H1 (cell line): ENCODE measurements around the gene GNG11. TPM values are rescaled to one million over a fixed set of nuclear protein-coding genes. Genes with fewer than 3 reads are reported as not detected.

Experiments
- CTCF ChIA-PET: fragments of 300-600 bp; sonication (Branson Sonifier 250); formaldehyde crosslinking; loops from one replicate; lab custom pipeline; 2021; ENCODE audit not compliant: partially characterized antibody; lab: Charles Lee
- POLR2A ChIA-PET: fragments of 300-600 bp; sonication (Branson Sonifier 250); formaldehyde crosslinking; loops from one replicate; lab custom pipeline; 2021; ENCODE audit warnings: inconsistent platforms; ENCODE audit not compliant: partially characterized antibody; lab: Charles Lee
- DNase-seq, 2 experiments: peaks; one replicate each; pipeline versions ENCODE4 v3.0.0 to v3.0.0-alpha.2; 2010 to 2022; ENCODE audit warnings: low spot score in 2 of 2, low read depth in 1 of 2, mixed read lengths in 1 of 2
- FAIRE-seq: peaks from 2 replicates; lab custom pipeline; 2011; peaks lifted over from hg19 to GRCh38; lab: Jason Lieb, UNC
- H2AFZ ChIP-seq: 2 replicates; pipeline ENCODE4 v1.8.1; 2012; ENCODE audit warnings: low read length, inconsistent platforms
- H2AK5ac ChIP-seq: 2 replicates; pipeline ENCODE4 v1.6.1; 2013; ENCODE audit warnings: low read depth, low read length
- H2BK120ac ChIP-seq: replicated peaks from 2 replicates; pipeline ENCODE3; 2013; ENCODE audit warnings: low read depth, low read length, inconsistent platforms
- H2BK12ac ChIP-seq: 2 replicates; pipeline ENCODE4 v1.6.1; 2013; ENCODE audit warnings: low read depth, low read length
- H2BK15ac ChIP-seq: 2 replicates; pipeline ENCODE4 v1.6.1; 2013; ENCODE audit warnings: low read length
- H2BK20ac ChIP-seq: 2 replicates; pipeline ENCODE4 v1.6.1; 2013; ENCODE audit warnings: low read length
- H2BK5ac ChIP-seq: 2 replicates; pipeline ENCODE4 v1.6.1; 2013; ENCODE audit warnings: low read depth, low read length
- H3K14ac ChIP-seq: 2 replicates; pipeline ENCODE4 v1.6.1; 2013; ENCODE audit warnings: inconsistent platforms; ENCODE audit not compliant: insufficient read length
- H3K18ac ChIP-seq: 2 replicates; pipeline ENCODE4 v1.6.1; 2013; ENCODE audit warnings: low read length; ENCODE audit errors: extremely low read depth
- H3K23ac ChIP-seq: 2 replicates; pipeline ENCODE4 v1.6.1; 2013; ENCODE audit warnings: inconsistent platforms; ENCODE audit not compliant: insufficient read length
- H3K23me2 ChIP-seq: 2 replicates; pipeline ENCODE4 v1.6.1; 2013; ENCODE audit warnings: low read depth, low read length
- H3K27ac ChIP-seq: 2 replicates; pipeline ENCODE4 v1.6.1; 2011; ENCODE audit warnings: low read depth, low read length, inconsistent platforms
- H3K27me3 ChIP-seq, 4 experiments: replicated peaks in 1 of 4; 1 replicate in 1 of 4; 2 replicates in 3 of 4; pipeline versions ENCODE4 v1.6.1 to v1.8.1; 2011 to 2013; ENCODE audit warnings: low read length in 3 of 4, mild to moderate bottlenecking in 3 of 4, inconsistent platforms in 2 of 4, mixed read lengths in 2 of 4, moderate library complexity in 1 of 4; ENCODE audit not compliant: control insufficient read depth in 3 of 4, insufficient read depth in 3 of 4; ENCODE audit errors: extremely low read depth in 1 of 4
- H3K36me3 ChIP-seq, 4 experiments: 2 replicates each; pipeline versions ENCODE4 v1.6.1 to v1.8.1; 2011 to 2013; ENCODE audit warnings: mild to moderate bottlenecking in 4 of 4, low read length in 3 of 4, moderate library complexity in 2 of 4, control low read depth in 1 of 4, inconsistent platforms in 1 of 4; ENCODE audit not compliant: insufficient read depth in 4 of 4, control insufficient read depth in 2 of 4
- H3K4ac ChIP-seq: replicated peaks from 2 replicates; pipeline ENCODE3; 2013; ENCODE audit warnings: low read length, low read depth, mixed read lengths, inconsistent platforms; ENCODE audit not compliant: insufficient read length
- H3K4me1 ChIP-seq, 4 experiments: replicated peaks in 1 of 4; 1 replicate in 1 of 4; 2 replicates in 3 of 4; pipeline versions ENCODE4 v1.6.1 to v1.8.1; 2011 to 2013; ENCODE audit warnings: low read length in 3 of 4, inconsistent platforms in 2 of 4, mixed read lengths in 1 of 4; ENCODE audit not compliant: insufficient read depth in 4 of 4, control insufficient read depth in 3 of 4
- H3K4me2 ChIP-seq, 2 experiments: 2 replicates each; pipeline versions ENCODE4 v1.6.1 to v1.8.1; 2011 to 2013; ENCODE audit warnings: low read depth in 2 of 2, low read length in 2 of 2, control low read depth in 1 of 2, inconsistent platforms in 1 of 2, mild to moderate bottlenecking in 1 of 2; ENCODE audit not compliant: insufficient read depth in 1 of 2
- H3K4me3 ChIP-seq, 4 experiments: fragments of 200-600, 300-600 bp in 1 of 4; sonication (generic), shearing (Covaris generic), sonication (Bioruptor Twin) in 1 of 4; 2 replicates each; pipeline versions ENCODE4 v1.5.1 to v1.8.1; 2011 to 2016; ENCODE audit warnings: low read length in 4 of 4, low read depth in 3 of 4, control low read depth in 2 of 4, inconsistent platforms in 2 of 4, mild to moderate bottlenecking in 2 of 4, mixed read lengths in 1 of 4, moderate library complexity in 1 of 4; ENCODE audit not compliant: insufficient read depth in 2 of 4; ENCODE audit errors: extremely low read depth in 1 of 4
- H3K56ac ChIP-seq: replicated peaks from 2 replicates; pipeline ENCODE3; 2013; ENCODE audit warnings: low read depth, mild to moderate bottlenecking, mixed read lengths, low read length, inconsistent platforms; ENCODE audit not compliant: insufficient read length
- H3K79me1 ChIP-seq: 2 replicates; pipeline ENCODE4 v1.6.1; 2013; ENCODE audit warnings: low read depth, low read length, control low read depth
- H3K79me2 ChIP-seq, 2 experiments: 2 replicates each; pipeline versions ENCODE4 v1.6.1 to v1.8.1; 2012 to 2013; ENCODE audit warnings: low read length in 2 of 2, mild to moderate bottlenecking in 2 of 2, inconsistent platforms in 1 of 2; ENCODE audit not compliant: insufficient read depth in 2 of 2, control insufficient read depth in 1 of 2
- H3K9ac ChIP-seq, 4 experiments: replicated peaks in 1 of 4; 1 replicate in 1 of 4; 2 replicates in 3 of 4; pipeline versions ENCODE4 v1.6.1 to v1.8.1; 2011 to 2013; ENCODE audit warnings: low read depth in 3 of 4, low read length in 3 of 4, control low read depth in 2 of 4, mild to moderate bottlenecking in 2 of 4, moderate library complexity in 2 of 4, inconsistent platforms in 1 of 4; ENCODE audit errors: extremely low read depth in 1 of 4
- H3K9me3 ChIP-seq, 2 experiments: 2 replicates each; pipeline versions ENCODE4 v1.6.1 to v1.8.1; 2012 to 2013; ENCODE audit warnings: mild to moderate bottlenecking in 2 of 2, moderate library complexity in 2 of 2, control low read depth in 1 of 2, inconsistent platforms in 1 of 2, low read depth in 1 of 2, low read length in 1 of 2, mixed read lengths in 1 of 2; ENCODE audit not compliant: insufficient read depth in 2 of 2
- H4K20me1 ChIP-seq, 2 experiments: replicated peaks in 1 of 2; 2 replicates each; pipeline versions ENCODE3 to v1.8.1; 2011 to 2013; ENCODE audit warnings: inconsistent platforms in 2 of 2, low read length in 2 of 2, mild to moderate bottlenecking in 1 of 2; ENCODE audit not compliant: insufficient read depth in 2 of 2, control insufficient read depth in 1 of 2
- H4K5ac ChIP-seq: 2 replicates; pipeline ENCODE4 v1.6.1; 2013; ENCODE audit warnings: low read length, low read depth, mixed read lengths, inconsistent platforms; ENCODE audit not compliant: insufficient read length
- H4K8ac ChIP-seq: 2 replicates; pipeline ENCODE4 v1.8.0; 2013; ENCODE audit warnings: mild to moderate bottlenecking, moderate library complexity, low read length, inconsistent platforms; ENCODE audit not compliant: insufficient read depth; ENCODE audit errors: extremely low read depth
- H4K91ac ChIP-seq: replicated peaks from 2 replicates; pipeline ENCODE3; 2013; ENCODE audit warnings: low read length, mixed read lengths, inconsistent platforms; ENCODE audit not compliant: insufficient read length
- ATF3 ChIP-seq: IDR thresholded peaks from 2 replicates; pipeline ENCODE4 v1.6.1; 2011; ENCODE audit warnings: low read depth, mild to moderate bottlenecking, low read length; ENCODE audit not compliant: insufficient read depth
- EGR1 ChIP-seq: IDR thresholded peaks from 2 replicates; pipeline ENCODE4 v1.6.1; 2011; ENCODE audit warnings: low read depth, low read length, borderline replicate concordance
- EP300 ChIP-seq, 2 experiments: IDR thresholded peaks; 1 replicate in 1 of 2; 2 replicates in 1 of 2; pipeline ENCODE4 v1.6.1; 2011 to 2012; ENCODE audit warnings: low read depth in 2 of 2, low read length in 2 of 2, mild to moderate bottlenecking in 2 of 2, borderline replicate concordance in 1 of 2, inconsistent platforms in 1 of 2, moderate library complexity in 1 of 2
- HDAC2 ChIP-seq, 2 experiments: fragments of 300-600 bp in 1 of 2; sonication (generic) in 1 of 2; IDR thresholded peaks; 2 replicates each; pipeline ENCODE4 v1.6.1; 2011 to 2012; ENCODE audit warnings: low read depth in 2 of 2, low read length in 2 of 2, mild to moderate bottlenecking in 2 of 2, moderate library complexity in 2 of 2, borderline replicate concordance in 1 of 2, inconsistent platforms in 1 of 2
- SP1 ChIP-seq: IDR thresholded peaks from 2 replicates; pipeline ENCODE4 v1.6.1; 2011; ENCODE audit warnings: low read depth, low read length
- SRF ChIP-seq: IDR thresholded peaks from 2 replicates; pipeline ENCODE4 v1.6.1; 2011; ENCODE audit warnings: mild to moderate bottlenecking, low read depth, low read length, moderate library complexity
- SUZ12 ChIP-seq: fragments of 200-600 bp; sonication (generic); IDR thresholded peaks from 2 replicates; pipeline ENCODE4 v1.6.1; 2012; ENCODE audit warnings: mild to moderate bottlenecking, inconsistent platforms, low read length, moderate library complexity, mixed read lengths
- TEAD4 ChIP-seq: IDR thresholded peaks from 2 replicates; pipeline ENCODE4 v1.6.1; 2012; ENCODE audit warnings: low read depth, low read length, inconsistent platforms, mixed read lengths
- WGBS, 2 experiments: shearing (Covaris generic) in 1 of 2; methylation state at CpG; one replicate each; pipeline versions ENCODE4 v1.1.6 to v1.1.7; 2013 to 2015; ENCODE audit warnings: low lambda C conversion rate in 2 of 2, mixed read lengths in 2 of 2, inconsistent platforms in 1 of 2, low coverage in 1 of 2, missing lambda C conversion rate in 1 of 2; ENCODE audit not compliant: insufficient replicate concordance in 2 of 2, insufficient coverage in 1 of 2, insufficient read length in 1 of 2; ENCODE audit errors: extremely low coverage in 1 of 2, missing lambda C conversion rate in 1 of 2; 5-methylcytosine and 5-hydroxymethylcytosine counted together
- polyA plus RNA-seq, 7 experiments: library from polyadenylated mRNA; depleted of rRNA in 3 of 7; stranded (reverse) in 5 of 7; unstranded in 2 of 7; fragments of >200 nt in 5 of 7; fragments of 200-250 nt in 2 of 7; gene quantifications; 1 replicate in 5 of 7; 2 replicates in 1 of 7; 4 replicates in 1 of 7; pipeline versions ENCODE4 v1.2.1 to v1.2.3, GENCODE V29; 2011 to 2013; ENCODE audit warnings: missing spikeins in 2 of 7, mixed read lengths in 2 of 7
- total RNA-seq: library from RNA; stranded (reverse); fragmentation: NEBNext Ultra II Directional; extraction: Animal tissue kit (Norgen Biotek cat#: 25700); gene quantifications from 2 replicates; pipeline ENCODE4 v1.2.1, GENCODE V29; 2021

Gene GNG11
- total and polyA plus RNA-seq, 2 of the 8 experiments (the other 6 are each of a cell fraction or from before 2014, with no cell fraction given): 0.38 to 1.3 TPM

- no peaks in the 10 kb centered on the region for H4K20me1 ChIP-seq
- H3K9ac ChIP-seq: no peak overlapping the region
- H4K8ac ChIP-seq: no peak overlapping the region
- H2AFZ ChIP-seq: no peak overlapping the region
- no peaks in the 10 kb centered on the region for H3K4me1 ChIP-seq
- DNase-seq: no peak
- H2BK5ac ChIP-seq: no peak overlapping the region
- WGBS, 2 experiments: 92% methylated on average over 2 of the region's 2 CpGs; no CpG with 5 or more reads in 1 of the 2 experiments
- H3K27me3 ChIP-seq: no peaks in the 10 kb centered on the region
- no peak overlapping the region for H2BK120ac ChIP-seq
- no peak overlapping the region for H3K4me2 ChIP-seq
- H3K4me3 ChIP-seq: no peak overlapping the region
- H3K27ac ChIP-seq: no peak overlapping the region
- no peak overlapping the region for H2AK5ac ChIP-seq
- H2BK12ac ChIP-seq: no peak overlapping the region
- no peak overlapping the region for H4K91ac ChIP-seq
- H3K18ac ChIP-seq: no peak overlapping the region
- H3K79me2 ChIP-seq: no peaks in the 10 kb centered on the region
- no peaks in the 10 kb centered on the region for H3K36me3 ChIP-seq
- no peak overlapping the region for H3K14ac ChIP-seq
- FAIRE-seq: no peak
- H3K56ac ChIP-seq: no peak overlapping the region
- no peak for TF ChIP-seq SRF
- TF ChIP-seq HDAC2 (IDR thresholded peaks at IDR 0.05; ENCODE audit: borderline replicate concordance in 1 of 2, low read depth in 2 of 2, low read length in 2 of 2): no peak
- TF ChIP-seq SP1: no peak
- no peak for TF ChIP-seq EGR1
- TF ChIP-seq EP300 (IDR thresholded peaks at IDR 0.05; ENCODE audit: borderline replicate concordance in 1 of 2, low read depth in 2 of 2, low read length in 2 of 2): no peak
- no peak for TF ChIP-seq TEAD4
- TF ChIP-seq ATF3: no peak
- no peak for TF ChIP-seq SUZ12
- H3K23ac ChIP-seq: no peak overlapping the region
- no peaks in the 10 kb centered on the region for H3K9me3 ChIP-seq
- ChIA-PET CTCF (no interaction called here), POLR2A (no interaction called here)
- H4K5ac ChIP-seq: no peak overlapping the region
- H2BK20ac ChIP-seq: no peak overlapping the region
- no peaks in the 10 kb centered on the region for H3K79me1 ChIP-seq
- H2BK15ac ChIP-seq: no peak overlapping the region
- no peaks in the 10 kb centered on the region; the same call in 1 of the 2 replicates for H3K23me2 ChIP-seq
- H3K4ac ChIP-seq: no peak overlapping the region
These were observed 20.4 kb downstream of the GNG11 start for GRCh38 chr7:93941945-93942344.
